K562 (cell line): ENCODE data around the gene STXBP4. TPM values are rescaled to one million over a fixed set of nuclear protein-coding genes. Genes with fewer than 3 reads are reported as not detected.

Experiments
- ATAC-seq: fragments of 200-7000 bp; cut with Tn5 transposase; 3 replicates; pipeline ENCODE4 v1.9.1; 2020; ENCODE audit warnings: moderate library complexity
- BruUV-seq: library from RNA; stranded (reverse); fragments of 400-500 nt; replicated peaks from 2 replicates; lab custom pipeline; 2021; lab: Mats Ljungman, UMichigan
- CTCF ChIA-PET: fragments of 300-600 bp; formaldehyde crosslinking; extraction: SDS; loops from one replicate; lab custom pipeline; 2021; ENCODE audit warnings: low intra/inter-chr PET ratio; lab: Yijun Ruan, JAX
- POLR2A ChIA-PET: fragments of 300-600, 350-650 bp; sonication (Branson Sonifier 250); formaldehyde crosslinking; extraction: SDS; loops from one replicate; lab custom pipeline; 2021; ENCODE audit warnings: antibody characterized with exemption, inconsistent platforms; lab: Yijun Ruan, JAX
- DNase-seq, 4 experiments: peaks; one replicate each; pipeline versions ENCODE4 v3.0.0 to v3.0.0-alpha.2; 2011 to 2018; ENCODE audit warnings: low spot score in 3 of 4, mixed read lengths in 3 of 4; ENCODE audit errors: extremely low read depth in 1 of 4
- FAIRE-seq: peaks from 2 replicates; lab custom pipeline; 2011; peaks lifted over from hg19 to GRCh38; lab: Jason Lieb, UNC
- H2AFZ ChIP-seq: 2 replicates; pipeline ENCODE4 v1.6.0; 2011; ENCODE audit warnings: low read depth, low read length, control low read depth, inconsistent platforms
- H3K27ac ChIP-seq: fragments of 200-600 bp; 3 replicates; pipeline ENCODE4 v1.8.0; 2011; ENCODE audit warnings: low read depth, mild to moderate bottlenecking, control low read depth, inconsistent platforms, low read length, moderate library complexity, mixed read lengths; ENCODE audit errors: extremely low read depth
- H3K27me3 ChIP-seq, 2 experiments: fragments of 300-600 bp in 1 of 2; 2 replicates in 1 of 2; 3 replicates in 1 of 2; pipeline versions ENCODE4 v1.6.0 to v1.8.0; 2011; ENCODE audit warnings: inconsistent platforms in 2 of 2, low read length in 2 of 2, mild to moderate bottlenecking in 1 of 2, mixed read lengths in 1 of 2, moderate library complexity in 1 of 2; ENCODE audit not compliant: control insufficient read depth in 2 of 2, insufficient read depth in 2 of 2
- H3K36me3 ChIP-seq: fragments of 300-600 bp; 3 replicates; pipeline ENCODE4 v1.8.0; 2011; ENCODE audit warnings: mild to moderate bottlenecking, low read length, inconsistent platforms; ENCODE audit not compliant: control insufficient read depth, insufficient read depth
- H3K4me1 ChIP-seq, 2 experiments: fragments of 200-600 bp in 1 of 2; replicated peaks in 1 of 2; 2 replicates in 1 of 2; 3 replicates in 1 of 2; pipeline versions ENCODE4 v1.5.1 to v1.8.0; 2011; ENCODE audit warnings: inconsistent platforms in 2 of 2, low read length in 2 of 2, mild to moderate bottlenecking in 1 of 2, mixed read lengths in 1 of 2, moderate library complexity in 1 of 2; ENCODE audit not compliant: control insufficient read depth in 2 of 2, insufficient read depth in 2 of 2
- H3K4me2 ChIP-seq: 2 replicates; pipeline ENCODE4 v1.6.1; 2011; ENCODE audit warnings: low read length, control low read depth, inconsistent platforms, mixed read lengths; ENCODE audit not compliant: insufficient read depth
- H3K4me3 ChIP-seq: fragments of 200-600 bp; sonication (generic), shearing (Covaris generic); 2 replicates; pipeline ENCODE4 v1.5.1; 2016; ENCODE audit warnings: control low read depth, inconsistent platforms
- H3K79me2 ChIP-seq: fragments of 200-600 bp; 3 replicates; pipeline ENCODE4 v1.8.0; 2011; ENCODE audit warnings: low read length, inconsistent platforms; ENCODE audit not compliant: control insufficient read depth, insufficient read depth
- H3K9ac ChIP-seq, 2 experiments: 2 replicates each; pipeline versions ENCODE4 v1.6.0 to v1.6.1; 2011; ENCODE audit warnings: low read depth in 2 of 2, low read length in 2 of 2, control low read depth in 1 of 2, inconsistent platforms in 1 of 2, mild to moderate bottlenecking in 1 of 2, mixed read lengths in 1 of 2; ENCODE audit not compliant: insufficient read depth in 1 of 2
- H3K9me1 ChIP-seq: one replicate; pipeline ENCODE4 v1.6.0; 2011; ENCODE audit warnings: inconsistent platforms, mild to moderate bottlenecking, low read length, moderate library complexity; ENCODE audit not compliant: control insufficient read depth, insufficient read depth
- H3K9me3 ChIP-seq: replicated peaks from 2 replicates; pipeline ENCODE4 v1.5.1; 2011; ENCODE audit warnings: low read depth, low read length, inconsistent platforms; ENCODE audit not compliant: control insufficient read depth, insufficient read depth
- H4K20me1 ChIP-seq: replicated peaks from 2 replicates; pipeline ENCODE4 v1.6.1; 2011; ENCODE audit warnings: low read length, inconsistent platforms, mixed read lengths; ENCODE audit not compliant: control insufficient read depth, insufficient read depth
- HNRNPL ChIP-seq: fragments of 200-400 bp; formaldehyde crosslinking; IDR thresholded peaks from 2 replicates; pipeline ENCODE4 v1.6.1; 2017; ENCODE audit warnings: low read depth, mild to moderate bottlenecking, low read length
- L3MBTL2 ChIP-seq: fragments of 450-650 bp; IDR thresholded peaks from 2 replicates; pipeline ENCODE4 v1.6.1; 2016; ENCODE audit warnings: mild to moderate bottlenecking, moderate library complexity
- MEF2A ChIP-seq: IDR thresholded peaks from 2 replicates; pipeline ENCODE4 v1.6.1; 2011; ENCODE audit warnings: low read depth, mild to moderate bottlenecking, low read length, moderate library complexity; ENCODE audit not compliant: control insufficient read depth
- POLR2A ChIP-seq: fragments of 450-650 bp; conservative IDR thresholded peaks from 2 replicates; pipeline ENCODE4 v1.6.1; 2016
- RBM22 ChIP-seq: fragments of 200-400 bp; formaldehyde crosslinking; IDR thresholded peaks from 2 replicates; pipeline ENCODE4 v1.6.1; 2018; ENCODE audit warnings: low read length, low read depth; ENCODE audit not compliant: poor library complexity, severe bottlenecking
- TCF7L2 ChIP-seq: fragments of 150-350 bp; IDR thresholded peaks from 2 replicates; pipeline ENCODE4 v1.6.1; 2016; ENCODE audit warnings: low read depth, mild to moderate bottlenecking, low read length, moderate library complexity
- ZC3H4 ChIP-seq: sonication (generic); formaldehyde crosslinking; IDR thresholded peaks from 2 replicates; pipeline ENCODE4 v1.9.0; 2021; ENCODE audit warnings: missing genetic modification reagents, borderline replicate concordance
- ZC3H8 ChIP-seq: fragments of 450-650 bp; IDR thresholded peaks from 2 replicates; pipeline ENCODE4 v1.6.1; 2017
- ZNF274 ChIP-seq: IDR thresholded peaks from 2 replicates; pipeline ENCODE4 v1.6.1; 2011; ENCODE audit warnings: low read depth, mild to moderate bottlenecking, low read length, moderate library complexity, borderline replicate concordance
- WGBS: fragments of 100-300 bp; shearing (Covaris generic); methylation state at CpG from one replicate; pipeline ENCODE4 v1.1.6; 2016; ENCODE audit warnings: low coverage, mixed read lengths; ENCODE audit not compliant: insufficient coverage; ENCODE audit errors: missing lambda C conversion rate; 5-methylcytosine and 5-hydroxymethylcytosine counted together
- in situ Hi-C: fragments of 300-500 bp; cut with MboI; formaldehyde crosslinking; loops from 4 replicates; pipeline ENCODE4 v1.15.0; 2018; ENCODE audit warnings: inconsistent platforms, mixed read lengths
- intact Hi-C: fragments of 100-400 bp; cut with micrococcal nuclease; formaldehyde crosslinking; loops from 2 replicates; pipeline ENCODE4 v1.14.2; 2022
- polyA plus RNA-seq, 8 experiments: library from polyadenylated mRNA; depleted of rRNA in 4 of 8; stranded (reverse) in 5 of 8; unstranded in 3 of 8; fragments of >200 nt; fragmentation: Nextera tagmentation in 2 of 8; fragmentation: Illumina TruSeq in 1 of 8; extraction: Ambion mirVana in 2 of 8; extraction: Trizol in 1 of 8; gene quantifications; 2 replicates each; pipeline versions ENCODE4 v1.2.1 to v1.2.3, GENCODE V29; 2011 to 2014; ENCODE audit warnings: inconsistent platforms in 1 of 8, missing spikeins in 1 of 8
- total RNA-seq, 7 experiments: library from RNA; depleted of rRNA in 6 of 7; stranded (reverse); fragments of >200 nt in 6 of 7; fragmentation: Illumina TruSeq in 2 of 7; extraction: Trizol in 2 of 7; gene quantifications; 2 replicates each; pipeline versions ENCODE4 v1.2.1 to v1.2.3, GENCODE V29; 2011 to 2021; ENCODE audit warnings: low replicate concordance in 1 of 7
- TF ChIP-seq, protein P1 (sequence below): IDR thresholded peaks from 2 replicates; pipeline ENCODE4 v1.6.1; 2012; ENCODE audit warnings: low read depth, low read length, improper control_type of control experiment, borderline replicate concordance

STXBP4 gene
- total and polyA plus RNA-seq, 9 of the 15 experiments (the other 6 are each of a cell fraction or from before 2014, with no cell fraction given), result 11.6 to 23.2 (median 18.5) TPM

DNA sequence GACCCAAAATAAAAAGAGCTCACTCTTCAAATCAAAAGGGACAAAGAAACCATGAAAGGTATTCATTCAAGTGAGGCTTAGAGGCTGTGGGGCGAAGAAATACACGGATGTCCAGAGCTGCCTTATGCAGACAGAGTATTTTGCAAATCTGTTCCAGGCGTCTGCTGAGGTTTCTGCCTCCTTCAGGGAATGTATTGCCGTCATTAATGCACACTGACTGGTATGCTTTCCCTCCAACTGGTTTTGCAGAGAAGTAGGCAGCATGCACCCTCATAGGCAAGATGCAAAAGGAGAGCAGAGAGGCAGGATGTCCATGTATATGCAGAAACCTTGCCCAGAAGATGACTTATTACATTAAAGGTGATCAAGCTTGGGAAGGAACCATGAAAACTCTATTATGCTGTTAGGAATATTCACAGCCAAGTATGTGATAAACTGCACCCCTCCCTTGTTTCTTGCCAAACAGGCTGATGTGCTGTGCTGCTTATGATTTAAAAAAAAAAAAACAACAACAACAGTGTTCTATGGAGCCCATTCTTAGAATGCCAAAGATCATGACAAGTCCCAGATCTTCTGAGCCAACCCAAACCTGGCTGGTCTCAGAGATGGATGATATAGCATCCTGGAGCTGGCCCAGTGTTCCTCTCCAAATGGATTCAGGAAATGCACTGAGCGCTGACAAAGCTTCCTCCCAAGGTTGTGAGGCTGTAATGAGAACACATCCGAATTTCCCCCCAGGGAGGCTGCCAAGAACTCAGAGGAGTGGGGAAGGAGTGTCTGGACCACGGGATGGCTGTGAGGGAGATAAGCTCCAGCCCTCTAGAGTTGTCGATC is 218.6 kb downstream of the STXBP4 start:
- CTCF ChIA-PET, result interaction anchor here (0.7 kb wide), 1 partner anchor 60 kb away, joined by 3 read pairs; no protein-coding TSS in a partner anchor
- no TSS peak for BruUV-seq
- H3K27ac ChIP-seq, result no peak overlapping the region

DNA sequence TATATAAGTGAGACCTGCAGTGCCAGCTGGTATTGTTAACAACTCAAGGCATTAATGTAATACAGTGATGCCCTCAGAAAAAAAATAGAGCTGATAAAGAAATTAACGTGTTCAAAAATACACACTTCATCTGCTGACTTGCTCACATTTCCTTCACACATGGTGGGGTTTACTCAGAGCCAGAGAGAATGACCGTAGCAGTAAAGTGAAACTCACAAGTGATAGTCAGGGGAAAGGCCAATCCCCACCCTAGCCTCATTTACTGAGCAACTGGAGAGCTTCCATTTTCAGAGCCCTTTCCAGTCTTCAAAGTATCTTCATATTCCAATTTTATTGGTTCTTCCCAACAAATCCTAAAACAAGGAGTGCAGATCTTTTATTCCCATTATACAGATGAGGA is 222.2 kb downstream of the STXBP4 start:
- 0% methylated on average over 2 of the region's 2 CpGs for WGBS
- in situ Hi-C loops, result no loop called here
- no peaks in the 10 kb centered on the region for H4K20me1 ChIP-seq
- no peak overlapping the region for H3K4me3 ChIP-seq
- TF ChIP-seq TCF7L2, result no peak
- no peak for TF ChIP-seq L3MBTL2
- TF ChIP-seq ZNF274, result no peak
- TF ChIP-seq, protein P1, sequence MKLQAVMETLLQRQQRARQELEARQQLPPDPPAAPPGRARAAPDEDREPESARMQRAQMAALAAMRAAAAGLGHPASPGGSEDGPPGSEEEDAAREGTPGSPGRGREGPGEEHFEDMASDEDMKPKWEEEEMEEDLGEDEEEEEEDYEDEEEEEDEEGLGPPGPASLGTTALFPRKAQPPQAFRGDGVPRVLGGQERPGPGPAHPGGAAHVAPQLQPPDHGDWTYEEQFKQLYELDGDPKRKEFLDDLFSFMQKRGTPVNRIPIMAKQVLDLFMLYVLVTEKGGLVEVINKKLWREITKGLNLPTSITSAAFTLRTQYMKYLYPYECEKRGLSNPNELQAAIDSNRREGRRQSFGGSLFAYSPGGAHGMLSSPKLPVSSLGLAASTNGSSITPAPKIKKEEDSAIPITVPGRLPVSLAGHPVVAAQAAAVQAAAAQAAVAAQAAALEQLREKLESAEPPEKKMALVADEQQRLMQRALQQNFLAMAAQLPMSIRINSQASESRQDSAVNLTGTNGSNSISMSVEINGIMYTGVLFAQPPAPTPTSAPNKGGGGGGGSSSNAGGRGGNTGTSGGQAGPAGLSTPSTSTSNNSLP, result no peak
- no peak for TF ChIP-seq ZC3H8
- TF ChIP-seq RBM22, result no peak
- no peak for TF ChIP-seq POLR2A
- no peak for TF ChIP-seq HNRNPL
- ChIA-PET CTCF (no interaction called here), POLR2A (no interaction called here)
- DNase-seq (no peak), ATAC-seq (no peak), FAIRE-seq (no peak)
- H3K4me1 ChIP-seq, result no peaks in the 10 kb centered on the region
- H3K36me3 ChIP-seq, result no peaks in the 10 kb centered on the region
- H3K4me2 ChIP-seq, result no peak overlapping the region
- H2AFZ ChIP-seq, result no peak overlapping the region
- no peaks in the 10 kb centered on the region for H3K79me2 ChIP-seq
- peaks cover 0 to 4% of the 10 kb centered on the region in 2 experiments; a peak in 2 of 5 replicates for H3K27me3 ChIP-seq
- intact Hi-C loops, result no loop called here
- no peaks in the 10 kb centered on the region for H3K9me3 ChIP-seq
- no peak overlapping the region for H3K27ac ChIP-seq
- BruUV-seq, result no TSS peak
- no peak overlapping the region for H3K9ac ChIP-seq
- no peaks in the 10 kb centered on the region for H3K9me1 ChIP-seq

More for the DNA sequence above, 218.6 kb downstream of the STXBP4 start:
- in situ Hi-C loops, result no loop called here
- intact Hi-C loops, result no loop called here
- DNase-seq, result no peak
- no peaks in the 10 kb centered on the region for H3K9me1 ChIP-seq
- no peaks in the 10 kb centered on the region for H3K79me2 ChIP-seq
- TF ChIP-seq MEF2A (no peak), ZC3H4 (CRISPR knock-in tag) (no peak)
- no peak overlapping the region for H3K4me3 ChIP-seq
- H3K4me2 ChIP-seq, result no peak overlapping the region
- H3K9me3 ChIP-seq, result no peaks in the 10 kb centered on the region
- H4K20me1 ChIP-seq, result no peaks in the 10 kb centered on the region
- peaks cover 0 to 4% of the 10 kb centered on the region in 2 experiments; a peak in 2 of 5 replicates for H3K27me3 ChIP-seq
- no peak overlapping the region for H2AFZ ChIP-seq
- H3K36me3 ChIP-seq, result no peaks in the 10 kb centered on the region
- ATAC-seq, result no peak
- no peak overlapping the region for H3K9ac ChIP-seq
- H3K4me1 ChIP-seq, result no peaks in the 10 kb centered on the region
- no peak for FAIRE-seq
- POLR2A ChIA-PET, result interaction anchor here (0.6 to 1.3 kb wide), 2 partner anchors 8 to 220 kb away, joined by 3 read pairs; no protein-coding TSS in a partner anchor
- 1% methylated on average over 8 of the region's 8 CpGs for WGBS
